Cardiac fibroblast (primary cell): ENCODE data around the gene KLF3.
A peak's percentile ranks its signal among the peaks of the same experiment; 100 is the strongest.

Experiments used
- DNase-seq, 2 donors: peaks; one replicate each; pipeline versions ENCODE4 v3.0.0 to v3.0.0-alpha.2; 2010; ENCODE audit warnings: low read depth in 2 of 2
- H3K4me3 ChIP-seq, 2 donors: replicated peaks in 1 of 2; 1 replicate in 1 of 2; 2 replicates in 1 of 2; pipeline ENCODE4 v1.5.1; 2011; ENCODE audit warnings: low read depth in 2 of 2, low read length in 2 of 2, mild to moderate bottlenecking in 2 of 2, moderate library complexity in 1 of 2
- CTCF ChIP-seq: IDR thresholded peaks from one replicate; pipeline ENCODE4 v1.5.1; 2011; ENCODE audit warnings: low read depth, mild to moderate bottlenecking, low read length, inconsistent platforms

The KLF3 gene

GRCh38 chr4:38693569-38693968, 29.6 kb downstream of the KLF3 start:
- DNase-seq = no peak
- no peak overlapping the region for H3K4me3 ChIP-seq
- TF ChIP-seq CTCF = no peak

GRCh38 chr4:38694330-38694729, 30.3 kb downstream of the KLF3 start:
- H3K4me3 ChIP-seq = no peak overlapping the region
- no peak for TF ChIP-seq CTCF
- DNase-seq = no peak

GRCh38 chr4:38695809-38696208, 31.8 kb downstream of the KLF3 start:
- no peak for TF ChIP-seq CTCF
- no peak overlapping the region for H3K4me3 ChIP-seq
- DNase-seq = no peak

DNA sequence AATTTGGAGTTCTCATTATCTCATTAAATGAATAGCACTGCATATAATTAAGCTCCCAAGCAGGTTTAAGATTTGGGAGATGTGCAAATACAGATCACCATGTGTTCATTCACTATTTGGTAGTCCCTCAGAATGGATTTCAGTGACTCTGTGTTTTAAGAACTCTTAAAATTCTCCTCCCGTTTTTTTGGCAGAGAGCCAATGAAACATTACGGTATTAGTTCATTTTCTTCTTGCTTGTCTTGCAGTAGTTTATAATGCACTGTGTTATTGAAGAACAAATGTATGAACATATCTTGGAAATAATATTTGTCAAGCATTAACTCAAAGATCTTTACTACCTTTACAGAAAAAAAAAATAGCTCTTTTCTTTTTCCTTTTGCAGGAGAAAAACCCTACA, 32.7 kb downstream of the KLF3 start:
- TF ChIP-seq CTCF = no peak
- no peak overlapping the region for H3K4me3 ChIP-seq
- peak; percentile 45 to 58 for DNase-seq

DNA sequence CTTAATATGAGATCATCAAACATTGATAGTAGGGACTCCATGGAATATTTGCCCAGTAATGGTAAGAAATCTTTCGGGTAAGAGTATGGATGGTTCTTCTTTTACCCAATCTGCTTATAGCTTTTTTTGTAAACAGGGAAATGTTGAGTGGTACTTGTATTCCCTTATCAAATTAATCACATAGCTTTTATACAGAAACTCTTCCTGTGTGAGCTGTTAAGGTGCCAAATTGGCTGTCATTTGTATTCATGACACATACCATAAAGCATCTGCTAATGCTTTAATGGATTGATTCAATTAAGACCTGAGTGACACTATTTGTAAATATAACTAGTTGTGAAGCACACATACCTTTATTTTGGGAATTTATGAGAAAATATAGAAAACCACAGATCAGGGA, 34.2 kb downstream of the KLF3 start:
- no peak overlapping the region for H3K4me3 ChIP-seq
- no peak for TF ChIP-seq CTCF
- no peak for DNase-seq

- no peak overlapping the region for H3K4me3 ChIP-seq
- no peak for DNase-seq
- TF ChIP-seq CTCF = no peak
Measured at GRCh38 chr4:38699112-38699511, 35.1 kb downstream of the KLF3 start.

DNA sequence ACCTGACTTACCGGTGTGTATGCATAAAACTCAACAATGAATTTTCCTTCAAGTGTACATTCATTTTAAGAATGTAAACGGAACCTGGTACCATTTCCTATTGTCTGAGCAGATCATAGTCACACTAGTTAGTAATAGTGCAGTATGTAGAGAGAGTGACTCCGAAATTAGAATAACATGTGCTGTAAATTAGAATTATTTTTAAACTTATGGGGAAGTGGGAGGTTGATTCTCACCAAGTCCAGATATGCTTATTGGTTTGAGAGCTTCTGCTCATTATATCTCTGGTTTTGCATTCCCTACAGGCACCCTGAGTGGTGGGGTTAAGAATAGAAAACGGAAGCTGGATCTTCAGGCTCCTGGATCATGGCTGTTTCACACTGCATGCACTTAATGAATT, 39.6 kb downstream of the KLF3 start:
- H3K4me3 ChIP-seq = no peak overlapping the region
- no peak for TF ChIP-seq CTCF
- DNase-seq = no peak
